Endothelial cell of umbilical vein (primary cell): ENCODE measurements around the gene PSMB9. TPM values are rescaled to one million over a fixed set of nuclear protein-coding genes. Genes with fewer than 3 reads are reported as not detected.

Source experiments
- BruUV-seq: library from RNA; stranded (reverse); fragments of 400-500 nt; replicated peaks from 2 replicates; lab custom pipeline; 2021; lab: Mats Ljungman, UMichigan
- CTCF ChIA-PET: fragments of 300-600, 350-600 bp; sonication (Branson Sonifier 250); formaldehyde crosslinking; loops from one replicate; lab custom pipeline; 2021; ENCODE audit warnings: antibody characterized with exemption, inconsistent platforms; lab: Charles Lee
- POLR2A ChIA-PET: fragments of 300-600, 350-600 bp; sonication (Branson Sonifier 250); formaldehyde crosslinking; loops from one replicate; lab custom pipeline; 2021; ENCODE audit warnings: antibody characterized with exemption, inconsistent platforms; lab: Charles Lee
- DNase-seq: peaks from one replicate; pipeline ENCODE4 v3.0.0-alpha.2; 2011; ENCODE audit warnings: low read depth, low spot score
- FAIRE-seq: peaks from 2 replicates; lab custom pipeline; 2011; peaks lifted over from hg19 to GRCh38; lab: Jason Lieb, UNC
- H2AFZ ChIP-seq: 2 replicates; pipeline ENCODE4 v1.6.0; 2012; ENCODE audit warnings: low read depth, low read length, control low read depth, inconsistent platforms
- H3K27ac ChIP-seq: 2 replicates; pipeline ENCODE4 v1.5.1; 2011; ENCODE audit warnings: low read depth, mild to moderate bottlenecking, control low read depth, low read length, moderate library complexity; ENCODE audit not compliant: insufficient read depth
- H3K27me3 ChIP-seq, 2 experiments: 2 replicates each; pipeline versions ENCODE4 v1.6.0 to v1.6.1; 2011; ENCODE audit warnings: low read length in 2 of 2, mixed read lengths in 1 of 2; ENCODE audit not compliant: control insufficient read depth in 2 of 2, insufficient read depth in 2 of 2
- H3K36me3 ChIP-seq, 2 experiments: 2 replicates in 1 of 2; 3 replicates in 1 of 2; pipeline ENCODE4 v1.5.1; 2011; ENCODE audit warnings: low read length in 2 of 2, mild to moderate bottlenecking in 1 of 2, moderate library complexity in 1 of 2; ENCODE audit not compliant: control insufficient read depth in 2 of 2, insufficient read depth in 2 of 2; ENCODE audit errors: extremely low read depth in 1 of 2
- H3K4me1 ChIP-seq: 3 replicates; pipeline ENCODE4 v1.5.1; 2011; ENCODE audit warnings: mild to moderate bottlenecking, low read length; ENCODE audit not compliant: control insufficient read depth, insufficient read depth; ENCODE audit errors: extremely low read depth
- H3K4me2 ChIP-seq: 2 replicates; pipeline ENCODE4 v1.6.1; 2011; ENCODE audit warnings: low read length, control low read depth, mixed read lengths; ENCODE audit not compliant: insufficient read depth
- H3K4me3 ChIP-seq, 3 experiments: fragments of 200-600 bp in 1 of 3; sonication (generic), shearing (Covaris generic) in 1 of 3; replicated peaks in 1 of 3; 2 replicates each; pipeline ENCODE4 v1.5.1; 2011 to 2016; ENCODE audit warnings: control low read depth in 3 of 3, low read length in 3 of 3, mild to moderate bottlenecking in 2 of 3, inconsistent platforms in 1 of 3, low read depth in 1 of 3, moderate library complexity in 1 of 3; ENCODE audit not compliant: insufficient read depth in 1 of 3
- H3K79me2 ChIP-seq: 2 replicates; pipeline ENCODE4 v1.6.0; 2012; ENCODE audit warnings: low read length, inconsistent platforms; ENCODE audit not compliant: control insufficient read depth, insufficient read depth
- H3K9ac ChIP-seq: replicated peaks from 2 replicates; pipeline ENCODE3; 2011; ENCODE audit warnings: low read length, control low read depth; ENCODE audit not compliant: insufficient read depth; ENCODE audit errors: extremely low read depth
- H3K9me1 ChIP-seq: replicated peaks from 3 replicates; pipeline ENCODE4 v1.6.0; 2011; ENCODE audit warnings: mild to moderate bottlenecking, low read length; ENCODE audit not compliant: control insufficient read depth, insufficient read depth; ENCODE audit errors: extremely low read depth
- H3K9me3 ChIP-seq: replicated peaks from 2 replicates; pipeline ENCODE4 v1.5.1; 2012; ENCODE audit warnings: low read length, inconsistent platforms; ENCODE audit not compliant: control insufficient read depth, insufficient read depth
- H4K20me1 ChIP-seq: replicated peaks from 2 replicates; pipeline ENCODE3; 2011; ENCODE audit warnings: mild to moderate bottlenecking, low read length; ENCODE audit not compliant: control insufficient read depth, insufficient read depth; ENCODE audit errors: extremely low read depth
- CTCF ChIP-seq, 2 donors: IDR thresholded peaks; 1 replicate in 1 of 2; 2 replicates in 1 of 2; pipeline ENCODE4 v1.5.1; 2011; ENCODE audit warnings: low read length in 2 of 2, mild to moderate bottlenecking in 2 of 2, moderate library complexity in 2 of 2, control low read depth in 1 of 2, inconsistent platforms in 1 of 2, low read depth in 1 of 2; ENCODE audit not compliant: insufficient read depth in 1 of 2; ENCODE audit errors: extremely low read depth in 1 of 2
- EZH2 ChIP-seq: IDR thresholded peaks from 2 replicates; pipeline ENCODE4 v1.6.1; 2012; ENCODE audit warnings: borderline replicate concordance, low read depth, mild to moderate bottlenecking, moderate library complexity, low read length, inconsistent platforms; ENCODE audit not compliant: severe bottlenecking
- FOS ChIP-seq: IDR thresholded peaks from 2 replicates; pipeline ENCODE4 v1.6.1; 2011; ENCODE audit warnings: mild to moderate bottlenecking, low read length, moderate library complexity, borderline replicate concordance; ENCODE audit not compliant: insufficient read depth
- GATA2 ChIP-seq: IDR thresholded peaks from 2 replicates; pipeline ENCODE4 v1.7.0; 2011; ENCODE audit warnings: low read depth, mild to moderate bottlenecking, moderate library complexity, mixed read lengths, low read length; ENCODE audit not compliant: insufficient read length, insufficient read depth
- JUN ChIP-seq: IDR thresholded peaks from 2 replicates; pipeline ENCODE4 v1.6.1; 2011; ENCODE audit warnings: borderline replicate concordance, low read depth; ENCODE audit not compliant: insufficient read length, insufficient read depth
- MYC ChIP-seq: IDR thresholded peaks from one replicate; pipeline ENCODE4 v1.6.1; 2011; ENCODE audit warnings: mild to moderate bottlenecking, low read depth, low read length
- POLR2A ChIP-seq: IDR thresholded peaks from 2 replicates; pipeline ENCODE4 v1.6.1; 2012; ENCODE audit warnings: low read depth, mild to moderate bottlenecking, control low read depth, low read length
- POLR2AphosphoS5 ChIP-seq: IDR thresholded peaks from 2 replicates; pipeline ENCODE4 v1.6.1; 2012; ENCODE audit warnings: low read depth, mild to moderate bottlenecking, control low read depth, low read length, moderate library complexity; ENCODE audit not compliant: insufficient read depth
- dilution Hi-C: fragments of 300-500 bp; cut with MboI; formaldehyde crosslinking; loops from one replicate; pipeline ENCODE4 v1.15.0; 2019; ENCODE audit warnings: low sequenced_read_pairs; ENCODE audit not compliant: extremely low pct_ligation_motif_present
- intact Hi-C: fragments of 100-400 bp; cut with micrococcal nuclease; formaldehyde crosslinking; loops from one replicate; pipeline ENCODE4 v1.10.0; 2022
- polyA plus RNA-seq, 4 experiments: library from polyadenylated mRNA; depleted of rRNA in 3 of 4; stranded (reverse) in 3 of 4; unstranded in 1 of 4; fragments of >200 nt; gene quantifications; 2 replicates each; pipeline versions ENCODE4 v1.2.1 to v1.2.3, GENCODE V29; 2011 to 2012; ENCODE audit warnings: missing spikeins in 1 of 4
- total RNA-seq: library from RNA; stranded (reverse); gene quantifications from 2 replicates; pipeline ENCODE4 v1.2.3, GENCODE V29; 2021
- TF ChIP-seq, protein P1 (sequence below): IDR thresholded peaks from 2 replicates; pipeline ENCODE4 v1.6.1; 2011; ENCODE audit not compliant: insufficient read depth, insufficient read length

The PSMB9 gene
- total and polyA plus RNA-seq, 2 donors (not counting 3 experiments of a cell fraction or from before 2014, with no cell fraction given): 6.3 TPM

- dilution Hi-C loops: no loop called here
Measured at GRCh38 chr6:32903952-32904351, 50.0 kb downstream of the PSMB9 start.

GRCh38 chr6:32905078-32905477 lies 51.1 kb downstream of the PSMB9 start:
- no TSS peak for BruUV-seq
- Histone ChIP-seq H3K79me2 (no peaks in the 10 kb centered on the region), H3K9ac (no peak overlapping the region), H3K9me3 (no peaks in the 10 kb centered on the region), H3K4me2 (no peak overlapping the region), H3K9me1 (no peaks in the 10 kb centered on the region), H3K27me3 (no peaks in the 10 kb centered on the region), H3K27ac (no peak overlapping the region), H4K20me1 (no peaks in the 10 kb centered on the region), H3K36me3 (no peaks in the 10 kb centered on the region), H3K4me3 (no peak overlapping the region), H3K4me1 (no peaks in the 10 kb centered on the region), H2AFZ (no peak overlapping the region)
- FAIRE-seq (no peak), DNase-seq (no peak)
- POLR2A ChIA-PET: no interaction called here
- intact Hi-C loops: no loop called here
- TF ChIP-seq GATA2: no peak
- no peak for TF ChIP-seq POLR2AphosphoS5
- TF ChIP-seq MYC: no peak
- TF ChIP-seq POLR2A: no peak
- TF ChIP-seq FOS: no peak
- TF ChIP-seq CTCF (IDR thresholded peaks at IDR 0.05; ENCODE audit: extremely low read depth in 1 of 2, insufficient read depth in 1 of 2, low read depth in 1 of 2, low read length in 2 of 2): no peak
- TF ChIP-seq JUN: no peak
- no peak for TF ChIP-seq EZH2
- TF ChIP-seq, protein P1, sequence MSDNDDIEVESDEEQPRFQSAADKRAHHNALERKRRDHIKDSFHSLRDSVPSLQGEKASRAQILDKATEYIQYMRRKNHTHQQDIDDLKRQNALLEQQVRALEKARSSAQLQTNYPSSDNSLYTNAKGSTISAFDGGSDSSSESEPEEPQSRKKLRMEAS: no peak
- dilution Hi-C loops: no loop called here
- CTCF ChIA-PET: interaction anchor here (0.6 to 2.9 kb wide), 11 partner anchors 13 to 357 kb away, joined by 3 to 19 read pairs (median 3); partner anchors contain the start of gene HLA-DMA

More at GRCh38 chr6:32903952-32904351, 50.0 kb downstream of the PSMB9 start:
- Histone ChIP-seq H3K79me2 (no peaks in the 10 kb centered on the region), H3K9me1 (no peaks in the 10 kb centered on the region), H3K27me3 (no peaks in the 10 kb centered on the region), H3K9ac (no peak overlapping the region), H3K27ac (no peak overlapping the region), H3K4me2 (no peak overlapping the region), H3K36me3 (no peaks in the 10 kb centered on the region), H3K4me3 (no peak overlapping the region), H3K4me1 (no peaks in the 10 kb centered on the region), H4K20me1 (no peaks in the 10 kb centered on the region), H3K9me3 (no peaks in the 10 kb centered on the region), H2AFZ (no peak overlapping the region)
- no peak for FAIRE-seq
- POLR2A ChIA-PET: no interaction called here
- no TSS peak for BruUV-seq
- CTCF ChIA-PET: interaction anchor here (1.1 to 2.9 kb wide), 7 partner anchors 21 to 246 kb away, joined by 3 to 19 read pairs (median 4); no protein-coding TSS in a partner anchor
- intact Hi-C loops: no loop called here
- no peak for DNase-seq
- TF ChIP-seq JUN (no peak), MYC (no peak)
